Loucy (cell line): ENCODE measurements around the gene PDE4D.
"Not testable (repeated sequence)": the region's sequence is repeated elsewhere in the genome, so short reads cannot be mapped to it uniquely, and the experiment has no call there.

Experiments
- H2AFZ ChIP-seq: fragments of 200-600 bp; sonication (generic); 2 replicates; pipeline ENCODE4 v1.6.0; 2016; ENCODE audit warnings: antibody characterized with exemption, mild to moderate bottlenecking, low read length, moderate library complexity
- H3F3A ChIP-seq: fragments of 200-600 bp; 2 replicates; pipeline ENCODE4 v1.6.0; 2016; ENCODE audit warnings: antibody characterized with exemption, low read depth, mild to moderate bottlenecking
- H3K27me3 ChIP-seq: fragments of 200-600 bp; sonication (generic); 2 replicates; pipeline ENCODE4 v1.6.1; 2014; ENCODE audit warnings: low read length, mild to moderate bottlenecking; ENCODE audit not compliant: insufficient read depth, poor library complexity, severe bottlenecking
- H3K36me3 ChIP-seq: fragments of 200-600 bp; sonication (generic); 2 replicates; pipeline ENCODE4 v1.6.1; 2016; ENCODE audit warnings: low read length; ENCODE audit not compliant: insufficient read depth
- H3K4me1 ChIP-seq: fragments of 200-600 bp; sonication (generic); 2 replicates; pipeline ENCODE4 v1.5.1; 2014; ENCODE audit warnings: low read length, mild to moderate bottlenecking; ENCODE audit not compliant: insufficient read depth, poor library complexity, severe bottlenecking
- H3K4me2 ChIP-seq: fragments of 200-600 bp; sonication (generic); 2 replicates; pipeline ENCODE4 v1.6.0; 2014; ENCODE audit warnings: antibody characterized with exemption, low read length, low read depth, mild to moderate bottlenecking; ENCODE audit not compliant: poor library complexity, severe bottlenecking
- H3K4me3 ChIP-seq: fragments of 200-600 bp; sonication (generic); 2 replicates; pipeline ENCODE4 v1.5.1; 2014; ENCODE audit warnings: low read length, mild to moderate bottlenecking, mixed read lengths; ENCODE audit not compliant: poor library complexity, severe bottlenecking
- H3K79me2 ChIP-seq: fragments of 200-600 bp; sonication (generic); 2 replicates; pipeline ENCODE4 v1.6.1; 2014; ENCODE audit warnings: low read length; ENCODE audit not compliant: insufficient read depth
- H3K9ac ChIP-seq: fragments of 200-600 bp; sonication (generic); 2 replicates; pipeline ENCODE4 v1.6.0; 2014; ENCODE audit warnings: mild to moderate bottlenecking, low read depth, low read length, moderate library complexity; ENCODE audit not compliant: poor library complexity, severe bottlenecking
- H3K9me2 ChIP-seq: fragments of 200-600 bp; sonication (generic); replicated peaks from 2 replicates; pipeline ENCODE4 v1.6.1; 2016; ENCODE audit warnings: low read depth, low read length, mixed read lengths
- H3K9me3 ChIP-seq: fragments of 200-600 bp; sonication (generic); 2 replicates; pipeline ENCODE4 v1.6.1; 2014; ENCODE audit warnings: mild to moderate bottlenecking, antibody characterized with exemption, low read length, low read depth; ENCODE audit not compliant: insufficient read depth
- H4K20me1 ChIP-seq: fragments of 200-600 bp; sonication (generic); 2 replicates; pipeline ENCODE4 v1.6.0; 2014; ENCODE audit warnings: antibody characterized with exemption, low read length, mild to moderate bottlenecking; ENCODE audit not compliant: insufficient read depth, poor library complexity, severe bottlenecking
- CTCF ChIP-seq: fragments of 200-600 bp; sonication (generic); conservative IDR thresholded peaks from 2 replicates; pipeline ENCODE4 v1.5.1; 2014; ENCODE audit warnings: mild to moderate bottlenecking, antibody characterized with exemption, low read length
- EZH2phosphoT487 ChIP-seq: fragments of 200-600 bp; IDR thresholded peaks from 2 replicates; pipeline ENCODE4 v1.6.1; 2018; ENCODE audit warnings: antibody characterized with exemption, mild to moderate bottlenecking, moderate library complexity, borderline replicate concordance

The PDE4D gene

DNA sequence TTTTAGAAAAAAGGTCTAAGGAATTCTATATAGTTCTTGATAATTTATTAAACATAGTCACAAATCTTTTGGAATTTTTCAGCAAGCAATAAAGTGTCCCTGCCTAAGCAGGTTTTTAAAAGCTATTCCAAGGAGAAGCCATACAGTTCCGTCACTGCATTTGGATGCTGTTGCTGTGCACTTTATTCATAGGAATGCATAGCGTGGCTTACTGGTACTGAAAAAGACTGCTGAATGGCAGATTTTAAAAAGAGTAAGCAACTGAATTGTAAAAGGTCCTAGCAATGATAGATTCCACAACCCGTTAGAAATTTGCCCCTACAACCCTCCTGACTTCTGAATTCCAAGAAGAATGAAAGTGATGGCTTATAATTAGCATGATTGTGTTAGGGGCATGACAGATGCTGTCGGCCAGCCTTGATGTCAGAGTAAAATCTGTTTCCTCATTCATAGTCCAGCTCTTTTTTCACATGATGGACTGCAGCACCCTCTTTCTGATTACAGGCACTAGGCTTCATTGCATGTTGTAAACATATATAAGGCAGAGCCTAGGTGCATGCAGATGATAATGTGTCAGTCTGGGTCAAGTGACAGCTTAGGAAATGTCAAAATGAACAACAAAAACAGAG is 227.0 kb downstream of the PDE4D start:
- H2AFZ ChIP-seq: no peak overlapping the region
- H3K9ac ChIP-seq: no peak overlapping the region
- H3K4me3 ChIP-seq: no peak overlapping the region
- peaks cover 10% of the 10 kb centered on the region for H3K4me1 ChIP-seq
- no peaks in the 10 kb centered on the region for H3K27me3 ChIP-seq
- no peaks in the 10 kb centered on the region for H3K9me3 ChIP-seq
- H3K4me2 ChIP-seq: no peak overlapping the region
- no peaks in the 10 kb centered on the region for H3K9me2 ChIP-seq
- no peaks in the 10 kb centered on the region for H3K79me2 ChIP-seq
- no peaks in the 10 kb centered on the region for H4K20me1 ChIP-seq
- H3K36me3 ChIP-seq: no peaks in the 10 kb centered on the region
- no peaks in the 10 kb centered on the region for H3F3A ChIP-seq
- TF ChIP-seq EZH2phosphoT487 (no peak), CTCF (0 out of 2 replicates have a peak, but pooled peaks have one; percentile 14)

DNA sequence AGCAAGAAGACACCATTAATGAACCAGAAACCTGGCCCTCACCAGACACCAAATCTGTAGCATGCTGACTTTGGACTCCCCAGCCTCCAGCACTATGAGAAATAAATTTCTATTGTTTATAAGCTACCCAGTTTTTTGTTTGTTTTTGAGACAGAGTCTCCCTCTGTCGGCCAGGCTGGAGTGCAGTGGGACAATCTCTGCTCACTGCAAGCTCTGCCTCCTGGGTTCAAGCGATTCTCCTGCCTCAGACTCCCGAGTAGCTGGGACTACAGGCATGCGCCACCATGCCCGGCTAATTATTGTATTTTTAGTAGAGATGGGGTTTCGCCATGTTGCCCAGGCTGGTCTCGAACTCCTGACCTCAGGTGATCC is 227.7 kb downstream of the PDE4D start:
- H3K27me3 ChIP-seq, H3K4me2 ChIP-seq, H4K20me1 ChIP-seq, H3K4me3 ChIP-seq, H3K9me3 ChIP-seq, H3K9me2 ChIP-seq, H3K9ac ChIP-seq, H3K36me3 ChIP-seq, H2AFZ ChIP-seq, H3K79me2 ChIP-seq, H3F3A ChIP-seq: not testable (repeated sequence)
- peaks cover 16% of the 10 kb centered on the region for H3K4me1 ChIP-seq

DNA sequence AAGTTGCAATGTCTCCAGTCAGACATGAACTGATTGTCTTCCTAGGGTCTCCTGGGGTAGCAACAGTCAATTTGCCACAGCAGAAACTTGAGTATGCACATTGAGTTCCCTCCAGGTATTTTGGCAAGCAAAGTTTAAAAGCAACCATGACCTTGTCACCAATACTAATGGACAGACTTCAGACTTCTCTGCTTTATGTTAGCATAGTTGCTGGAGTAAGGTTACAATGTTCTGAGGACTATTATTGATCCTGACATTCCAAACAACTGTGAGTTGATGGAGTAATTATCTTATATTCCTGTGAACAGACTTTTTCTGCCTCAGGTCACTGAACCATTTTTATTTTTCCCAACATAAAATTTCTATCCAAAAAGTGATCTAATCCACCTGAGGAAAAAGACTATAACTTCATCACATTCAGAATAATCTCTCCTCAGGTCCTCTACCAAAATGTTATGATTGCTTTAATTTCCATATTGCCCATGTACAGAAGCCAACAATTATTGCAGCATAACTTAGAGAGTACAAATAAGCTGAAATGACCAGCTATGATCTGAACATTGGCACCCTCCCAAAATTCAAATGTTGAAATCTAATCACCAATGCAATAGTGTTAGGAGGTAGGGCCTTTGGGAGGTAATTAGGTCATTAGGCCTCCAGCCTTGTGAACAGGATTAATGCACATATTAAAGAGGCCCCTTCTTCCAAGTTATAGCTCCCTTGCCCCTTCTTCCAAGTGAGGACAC is 228.3 kb downstream of the PDE4D start:
- Histone ChIP-seq H3K4me1 (peaks cover 21% of the 10 kb centered on the region), H3K9me3 (no peaks in the 10 kb centered on the region), H3K9me2 (no peaks in the 10 kb centered on the region), H2AFZ (no peak overlapping the region), H3K79me2 (no peaks in the 10 kb centered on the region), H3K36me3 (no peaks in the 10 kb centered on the region), H3K9ac (no peak overlapping the region), H3F3A (no peaks in the 10 kb centered on the region), H3K4me3 (no peak overlapping the region), H4K20me1 (no peaks in the 10 kb centered on the region), H3K4me2 (no peak overlapping the region), H3K27me3 (no peaks in the 10 kb centered on the region)
- TF ChIP-seq CTCF (no peak), EZH2phosphoT487 (no peak)
